ENCODE measurements around the gene BANF2. TPM values are rescaled to one million over a fixed set of nuclear protein-coding genes. Genes with fewer than 3 reads are reported as not detected.
"Not testable (repeated sequence)": the region's sequence is repeated elsewhere in the genome, so short reads cannot be mapped to it uniquely, and the experiment has no call there.

BANF2 gene
- total RNA-seq (2014; rRNA removed; shearing (Covaris generic)) = not detected in 2 replicates

GRCh38 chr20:17699931-17700351 is at the start of gene BANF2:
TSS of gene BANF2 (plus strand) at chr20:17699966. CDS start at chr20:17725026, 25,060 bp downstream.
- DNase-seq (ENCODE audit: low spot score) = peak; percentile 15

GRCh38 chr20:17650301-17651128 is 49.3 kb upstream of the BANF2 start:
- no peak for DNase-seq (ENCODE audit: low spot score)

GRCh38 chr20:17651129-17651759 is 48.5 kb upstream of the BANF2 start:
- DNase-seq (ENCODE audit: low spot score) = no peak

- peak; percentile 53 for DNase-seq (ENCODE audit: low spot score)
These were observed 47.9 kb upstream of the BANF2 start for GRCh38 chr20:17651760-17652388.

DNA sequence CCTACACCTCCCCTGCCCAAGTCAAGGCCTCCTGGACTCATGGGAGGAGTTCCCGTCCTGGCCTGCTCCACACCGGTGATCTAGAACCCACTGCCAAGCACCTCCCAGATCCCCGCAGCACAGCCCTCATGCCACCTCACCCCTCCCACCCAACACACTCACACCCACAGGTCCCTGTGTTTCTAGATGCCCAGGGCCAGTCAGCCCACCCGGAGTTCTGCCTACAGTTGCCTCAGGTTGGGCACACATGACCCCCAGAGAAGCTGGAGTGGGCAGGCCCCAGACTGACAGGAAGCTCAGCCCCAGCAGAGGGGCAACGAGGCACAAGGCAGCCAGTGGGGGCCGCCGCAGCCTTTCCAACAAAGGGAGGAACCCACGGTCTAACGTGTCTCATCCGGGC is 47.4 kb upstream of the BANF2 start:
- DNase-seq (ENCODE audit: low spot score) = no peak

GRCh38 chr20:17653835-17654648 is 45.7 kb upstream of the BANF2 start:
- no peak for DNase-seq (ENCODE audit: low spot score)

- peak; percentile 16 for DNase-seq (ENCODE audit: low spot score)
These were observed 45.0 kb upstream of the BANF2 start for GRCh38 chr20:17654649-17655285.

DNA sequence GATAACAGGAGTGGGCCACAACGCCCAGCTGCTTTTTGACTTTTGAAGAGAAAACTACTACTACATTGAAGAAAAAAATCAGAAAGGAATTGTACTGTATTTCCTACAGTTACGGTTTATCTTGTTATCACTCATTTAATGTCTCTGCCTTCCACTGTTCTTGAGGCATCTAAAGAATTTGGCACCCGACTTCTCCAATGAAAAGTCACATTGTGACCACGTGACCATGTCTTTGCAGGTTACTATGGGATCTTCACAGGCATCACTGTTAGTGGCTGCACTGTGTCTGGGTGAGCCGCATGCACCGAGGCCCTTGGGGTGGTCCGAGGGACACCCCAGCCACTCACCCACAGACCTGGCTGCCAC is 44.5 kb upstream of the BANF2 start:
- no peak for DNase-seq (ENCODE audit: low spot score)

GRCh38 chr20:17655865-17656479 is 43.8 kb upstream of the BANF2 start:
- DNase-seq (ENCODE audit: low spot score) = no peak

GRCh38 chr20:17657079-17657825 is 42.5 kb upstream of the BANF2 start:
- DNase-seq (ENCODE audit: low spot score) = no peak

GRCh38 chr20:17657898-17658647 is 41.7 kb upstream of the BANF2 start:
- DNase-seq (ENCODE audit: low spot score) = no peak

GRCh38 chr20:17658648-17658993 is 41.1 kb upstream of the BANF2 start:
- no peak for DNase-seq (ENCODE audit: low spot score)

GRCh38 chr20:17659344-17659743 is 40.4 kb upstream of the BANF2 start:
- DNase-seq (ENCODE audit: low spot score) = not testable (repeated sequence)

DNA sequence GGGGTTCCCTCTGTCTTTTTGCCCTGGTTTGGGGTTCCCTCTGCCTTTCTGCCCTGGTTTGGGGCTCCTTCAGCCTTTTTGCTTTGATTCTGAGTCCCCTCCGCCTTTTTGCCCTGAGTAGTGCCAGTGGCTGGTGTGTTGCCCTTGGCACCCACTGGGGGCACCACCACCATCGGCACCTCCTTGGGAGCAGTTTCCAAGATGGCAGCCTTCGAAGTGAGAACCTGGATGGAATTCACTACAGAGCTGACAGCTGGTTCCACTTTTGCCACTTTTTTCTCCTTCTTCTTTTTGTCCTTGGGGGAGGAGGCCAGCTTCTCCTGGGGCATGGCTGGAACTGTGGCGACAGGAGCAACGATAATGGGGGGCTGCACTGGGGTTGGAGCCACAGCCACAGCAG is 40.0 kb upstream of the BANF2 start:
- no peak for DNase-seq (ENCODE audit: low spot score)

DNA sequence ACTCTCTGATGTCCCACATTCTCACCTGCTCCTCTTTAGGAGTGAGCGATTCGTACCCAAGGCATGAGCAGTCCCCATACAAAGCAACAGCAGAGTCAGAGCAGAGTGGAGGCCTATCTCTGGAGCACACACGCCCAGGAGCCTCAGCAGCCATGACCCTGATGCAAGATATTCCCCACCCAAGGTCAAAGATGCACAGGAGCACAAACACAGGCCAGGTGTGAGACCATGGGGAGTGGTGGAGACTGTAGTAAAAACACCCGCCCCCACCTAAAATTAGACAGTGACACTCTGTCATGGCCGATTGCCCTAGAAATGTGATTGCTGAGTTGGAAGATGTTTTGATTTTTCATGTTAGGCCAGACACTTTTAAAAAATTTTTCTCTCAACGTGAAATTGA is 39.1 kb upstream of the BANF2 start:
- DNase-seq (ENCODE audit: low spot score) = no peak

- no peak for DNase-seq (ENCODE audit: low spot score)
These were observed 38.5 kb upstream of the BANF2 start for GRCh38 chr20:17661121-17661744.

DNA sequence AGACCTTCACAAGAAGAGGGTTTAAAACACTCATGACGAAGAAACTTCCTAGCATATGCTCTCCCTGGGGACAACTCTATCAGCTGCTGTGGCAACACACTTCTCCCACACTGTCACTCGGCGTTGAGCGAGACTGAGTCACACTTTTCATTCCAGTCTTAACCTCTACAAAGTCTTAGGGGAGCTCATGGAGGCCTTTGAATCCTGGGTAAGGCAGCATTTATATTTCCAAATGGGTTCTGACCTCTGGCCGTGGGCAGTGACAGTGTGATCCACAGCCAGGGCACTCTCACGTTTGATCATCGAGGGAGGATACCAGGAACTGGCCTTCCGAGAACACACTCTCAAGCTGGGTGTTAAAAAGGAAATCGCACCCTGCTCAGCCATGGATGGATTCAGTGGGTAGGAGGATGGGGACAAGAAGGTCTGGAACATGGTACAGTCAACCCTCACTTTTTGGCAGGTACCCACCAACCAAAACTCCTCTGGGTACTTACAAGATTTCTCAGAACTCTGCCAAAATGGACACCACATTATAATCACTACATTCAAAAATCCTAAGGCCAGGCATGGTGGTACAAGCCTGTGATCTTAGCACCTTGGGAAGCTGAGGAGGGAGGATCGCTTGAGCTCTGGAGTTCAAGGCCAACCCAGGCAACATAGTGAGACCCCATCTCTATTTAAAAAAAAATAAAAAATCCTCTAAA is 37.3 kb upstream of the BANF2 start:
- no peak for DNase-seq (ENCODE audit: low spot score)

DNA sequence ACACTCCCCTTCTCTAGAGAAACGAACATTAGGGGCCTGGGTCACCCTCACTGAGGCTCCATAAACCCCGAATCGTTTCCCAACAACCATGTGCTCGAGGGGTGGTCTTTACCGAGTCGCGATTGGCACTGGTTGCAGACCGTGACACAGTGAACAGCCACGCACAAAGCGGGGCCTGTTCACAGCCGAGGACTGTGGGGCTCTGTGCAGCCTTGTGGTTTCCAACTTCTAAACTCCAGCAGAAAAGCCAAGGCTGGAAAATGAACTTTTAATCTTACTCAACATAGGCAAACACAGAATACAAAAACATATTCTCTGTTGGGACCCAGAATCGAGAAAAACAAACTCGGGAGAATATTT is 36.7 kb upstream of the BANF2 start:
- no peak for DNase-seq (ENCODE audit: low spot score)
